ENCODE results near the gene CLN6. TPM values are rescaled to one million over a fixed set of nuclear protein-coding genes. Genes with fewer than 3 reads are reported as not detected.

The CLN6 gene
- total RNA-seq, 1 experiment from 2014 or later, result 68.7 TPM

DNA sequence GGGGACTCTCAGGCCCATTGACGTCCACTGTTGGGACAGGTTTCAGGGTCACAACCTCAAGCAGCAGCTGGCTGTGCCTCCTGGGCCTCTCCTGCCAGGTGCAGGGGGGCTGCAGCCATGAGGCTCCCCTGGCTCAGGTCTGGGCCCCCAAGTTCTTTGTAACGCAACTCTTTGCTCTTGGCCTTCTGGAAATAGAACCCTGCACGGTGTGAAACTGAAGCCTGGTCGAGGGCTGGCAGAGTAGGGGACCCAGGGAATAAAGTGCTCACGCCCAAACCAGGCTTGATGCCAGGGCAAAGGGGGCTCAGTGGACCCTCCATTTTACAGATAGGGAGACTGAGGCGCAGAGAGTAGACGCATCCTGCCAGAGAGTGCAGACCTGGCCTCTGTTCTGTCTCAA lies 25.2 kb downstream of the CLN6 start:
- H3K27ac ChIP-seq (ENCODE audit: low read length), result no peak overlapping the region
- intact Hi-C loops (cut with micrococcal nuclease; ENCODE audit: unreplicated experiment), result no loop called here
- no TSS peak for BruUV-seq (replicated peaks)
- no peaks in the 10 kb centered on the region for H3K36me3 ChIP-seq (ENCODE audit: control insufficient read depth, insufficient read depth, low read length)
- ChIA-PET CTCF (no interaction called here), POLR2A (no interaction called here)
- H3K4me1 ChIP-seq (ENCODE audit: control insufficient read depth, insufficient read depth, low read length), result peaks cover 14% of the 10 kb centered on the region
- DNase-seq (ENCODE audit: low read depth, low spot score) (no peak), ATAC-seq (no peak)
- in situ Hi-C loops (cut with HindIII; ENCODE audit: low pct_unique_long_range_greater_than_20kb, low sequenced_read_pairs), result no loop called here
- no peaks in the 10 kb centered on the region for H3K9me3 ChIP-seq (ENCODE audit: control insufficient read depth, insufficient read depth, low read depth, low read length)
- H3K4me3 ChIP-seq (ENCODE audit: low read depth in 2 of 2, low read length in 2 of 2), result no peak overlapping the region
- no peaks in the 10 kb centered on the region for H3K27me3 ChIP-seq (ENCODE audit: control insufficient read depth, insufficient read depth, low read length)
- TF ChIP-seq, protein P1, sequence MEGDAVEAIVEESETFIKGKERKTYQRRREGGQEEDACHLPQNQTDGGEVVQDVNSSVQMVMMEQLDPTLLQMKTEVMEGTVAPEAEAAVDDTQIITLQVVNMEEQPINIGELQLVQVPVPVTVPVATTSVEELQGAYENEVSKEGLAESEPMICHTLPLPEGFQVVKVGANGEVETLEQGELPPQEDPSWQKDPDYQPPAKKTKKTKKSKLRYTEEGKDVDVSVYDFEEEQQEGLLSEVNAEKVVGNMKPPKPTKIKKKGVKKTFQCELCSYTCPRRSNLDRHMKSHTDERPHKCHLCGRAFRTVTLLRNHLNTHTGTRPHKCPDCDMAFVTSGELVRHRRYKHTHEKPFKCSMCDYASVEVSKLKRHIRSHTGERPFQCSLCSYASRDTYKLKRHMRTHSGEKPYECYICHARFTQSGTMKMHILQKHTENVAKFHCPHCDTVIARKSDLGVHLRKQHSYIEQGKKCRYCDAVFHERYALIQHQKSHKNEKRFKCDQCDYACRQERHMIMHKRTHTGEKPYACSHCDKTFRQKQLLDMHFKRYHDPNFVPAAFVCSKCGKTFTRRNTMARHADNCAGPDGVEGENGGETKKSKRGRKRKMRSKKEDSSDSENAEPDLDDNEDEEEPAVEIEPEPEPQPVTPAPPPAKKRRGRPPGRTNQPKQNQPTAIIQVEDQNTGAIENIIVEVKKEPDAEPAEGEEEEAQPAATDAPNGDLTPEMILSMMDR (IDR thresholded peaks at IDR 0.05), result no peak
- TF ChIP-seq TCF7L2 (IDR thresholded peaks at IDR 0.05; ENCODE audit: low read depth, low read length) (no peak), SIN3A (IDR thresholded peaks at IDR 0.05; ENCODE audit: borderline replicate concordance, insufficient read depth, low read depth, low read length) (no peak), POLR2AphosphoS5 (IDR thresholded peaks at IDR 0.05; ENCODE audit: low read depth, low read length) (no peak)
- TF ChIP-seq, protein P2, sequence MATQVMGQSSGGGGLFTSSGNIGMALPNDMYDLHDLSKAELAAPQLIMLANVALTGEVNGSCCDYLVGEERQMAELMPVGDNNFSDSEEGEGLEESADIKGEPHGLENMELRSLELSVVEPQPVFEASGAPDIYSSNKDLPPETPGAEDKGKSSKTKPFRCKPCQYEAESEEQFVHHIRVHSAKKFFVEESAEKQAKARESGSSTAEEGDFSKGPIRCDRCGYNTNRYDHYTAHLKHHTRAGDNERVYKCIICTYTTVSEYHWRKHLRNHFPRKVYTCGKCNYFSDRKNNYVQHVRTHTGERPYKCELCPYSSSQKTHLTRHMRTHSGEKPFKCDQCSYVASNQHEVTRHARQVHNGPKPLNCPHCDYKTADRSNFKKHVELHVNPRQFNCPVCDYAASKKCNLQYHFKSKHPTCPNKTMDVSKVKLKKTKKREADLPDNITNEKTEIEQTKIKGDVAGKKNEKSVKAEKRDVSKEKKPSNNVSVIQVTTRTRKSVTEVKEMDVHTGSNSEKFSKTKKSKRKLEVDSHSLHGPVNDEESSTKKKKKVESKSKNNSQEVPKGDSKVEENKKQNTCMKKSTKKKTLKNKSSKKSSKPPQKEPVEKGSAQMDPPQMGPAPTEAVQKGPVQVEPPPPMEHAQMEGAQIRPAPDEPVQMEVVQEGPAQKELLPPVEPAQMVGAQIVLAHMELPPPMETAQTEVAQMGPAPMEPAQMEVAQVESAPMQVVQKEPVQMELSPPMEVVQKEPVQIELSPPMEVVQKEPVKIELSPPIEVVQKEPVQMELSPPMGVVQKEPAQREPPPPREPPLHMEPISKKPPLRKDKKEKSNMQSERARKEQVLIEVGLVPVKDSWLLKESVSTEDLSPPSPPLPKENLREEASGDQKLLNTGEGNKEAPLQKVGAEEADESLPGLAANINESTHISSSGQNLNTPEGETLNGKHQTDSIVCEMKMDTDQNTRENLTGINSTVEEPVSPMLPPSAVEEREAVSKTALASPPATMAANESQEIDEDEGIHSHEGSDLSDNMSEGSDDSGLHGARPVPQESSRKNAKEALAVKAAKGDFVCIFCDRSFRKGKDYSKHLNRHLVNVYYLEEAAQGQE (IDR thresholded peaks at IDR 0.05; ENCODE audit: insufficient read depth in 1 of 2, low read depth in 2 of 2, low read length in 1 of 2), result no peak

DNA sequence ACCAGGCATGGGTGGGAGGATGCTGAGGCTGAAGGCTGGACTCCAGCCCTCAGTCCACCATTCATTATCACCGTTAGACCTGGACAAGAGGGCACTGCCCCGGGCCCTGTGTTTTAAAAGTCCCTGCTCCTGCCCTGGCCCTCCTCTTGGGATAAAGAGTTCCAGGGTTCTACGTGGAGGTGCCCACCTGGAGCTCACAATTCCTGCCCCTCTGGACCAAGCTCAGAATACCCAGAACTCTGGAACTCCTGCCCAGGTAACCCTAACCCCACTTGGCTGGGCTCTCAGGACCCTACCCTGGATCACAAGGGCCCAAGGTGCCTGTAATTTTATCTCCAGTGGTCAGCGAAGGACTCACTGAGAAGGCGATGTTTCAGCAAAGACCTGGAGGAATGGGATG lies 25.6 kb downstream of the CLN6 start:
- in situ Hi-C loops (cut with HindIII; ENCODE audit: low pct_unique_long_range_greater_than_20kb, low sequenced_read_pairs) (no loop called here), intact Hi-C loops (cut with micrococcal nuclease; ENCODE audit: unreplicated experiment) (no loop called here)
- ChIA-PET CTCF (no interaction called here), POLR2A (no interaction called here)
- no TSS peak for BruUV-seq (replicated peaks)
- DNase-seq (ENCODE audit: low read depth, low spot score), result no peak
- Histone ChIP-seq H3K4me1 (ENCODE audit: control insufficient read depth, insufficient read depth, low read length) (peaks cover 14% of the 10 kb centered on the region), H3K27ac (ENCODE audit: low read length) (no peak overlapping the region), H3K36me3 (ENCODE audit: control insufficient read depth, insufficient read depth, low read length) (no peaks in the 10 kb centered on the region), H3K4me3 (ENCODE audit: low read depth in 2 of 2, low read length in 2 of 2) (no peak overlapping the region), H3K27me3 (ENCODE audit: control insufficient read depth, insufficient read depth, low read length) (no peaks in the 10 kb centered on the region), H3K9me3 (ENCODE audit: control insufficient read depth, insufficient read depth, low read depth, low read length) (no peaks in the 10 kb centered on the region)
- TF ChIP-seq, protein P2 (IDR thresholded peaks at IDR 0.05; ENCODE audit: insufficient read depth in 1 of 2, low read depth in 2 of 2, low read length in 1 of 2), result no peak
- TF ChIP-seq POLR2AphosphoS5 (IDR thresholded peaks at IDR 0.05; ENCODE audit: low read depth, low read length), result 0 out of 2 replicates have a peak, but pooled peaks have one; percentile 15
- no peak for ATAC-seq
